CD4-positive, alpha-beta T cell treated with Interleukin-6 at 100 ng/mL for 8 hours (primary cell): ENCODE results near the gene MUC13.

Experiments
- DNase-seq: peaks from one replicate; pipeline ENCODE4 v3.0.0-alpha.2; 2020; ENCODE audit warnings: mixed read lengths, low spot score

MUC13 gene

GRCh38 chr3:124896824-124897526 is 37.6 kb downstream of the MUC13 start:
- DNase-seq = no peak

DNA sequence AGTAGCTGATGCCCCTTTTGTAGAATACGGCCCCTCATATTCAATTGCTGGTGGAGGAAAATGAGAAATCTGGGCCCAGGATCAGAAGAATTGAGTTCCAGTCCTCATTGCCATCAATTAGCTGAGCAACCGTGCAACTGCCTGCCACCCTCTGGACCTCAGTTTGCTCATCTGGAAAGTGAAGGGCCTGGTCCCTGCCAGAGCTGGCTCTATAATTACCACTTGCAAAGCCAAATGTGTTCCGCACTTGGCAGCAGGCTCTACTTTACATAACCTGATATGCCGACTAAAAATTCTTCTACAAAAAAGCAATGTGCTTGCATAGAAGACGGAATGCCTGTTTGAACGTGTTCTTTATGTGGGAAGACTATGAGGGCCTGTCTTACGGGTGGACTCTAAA is 38.8 kb downstream of the MUC13 start:
- no peak for DNase-seq

GRCh38 chr3:124893526-124893925 is 41.0 kb downstream of the MUC13 start:
- no peak for DNase-seq

- DNase-seq = no peak
Observed at GRCh38 chr3:124890573-124891190, 43.9 kb downstream of the MUC13 start.

- no peak for DNase-seq
Observed at GRCh38 chr3:124888482-124889441, 45.8 kb downstream of the MUC13 start.

- no peak for DNase-seq
Observed at GRCh38 chr3:124887932-124888298, 46.6 kb downstream of the MUC13 start.

DNA sequence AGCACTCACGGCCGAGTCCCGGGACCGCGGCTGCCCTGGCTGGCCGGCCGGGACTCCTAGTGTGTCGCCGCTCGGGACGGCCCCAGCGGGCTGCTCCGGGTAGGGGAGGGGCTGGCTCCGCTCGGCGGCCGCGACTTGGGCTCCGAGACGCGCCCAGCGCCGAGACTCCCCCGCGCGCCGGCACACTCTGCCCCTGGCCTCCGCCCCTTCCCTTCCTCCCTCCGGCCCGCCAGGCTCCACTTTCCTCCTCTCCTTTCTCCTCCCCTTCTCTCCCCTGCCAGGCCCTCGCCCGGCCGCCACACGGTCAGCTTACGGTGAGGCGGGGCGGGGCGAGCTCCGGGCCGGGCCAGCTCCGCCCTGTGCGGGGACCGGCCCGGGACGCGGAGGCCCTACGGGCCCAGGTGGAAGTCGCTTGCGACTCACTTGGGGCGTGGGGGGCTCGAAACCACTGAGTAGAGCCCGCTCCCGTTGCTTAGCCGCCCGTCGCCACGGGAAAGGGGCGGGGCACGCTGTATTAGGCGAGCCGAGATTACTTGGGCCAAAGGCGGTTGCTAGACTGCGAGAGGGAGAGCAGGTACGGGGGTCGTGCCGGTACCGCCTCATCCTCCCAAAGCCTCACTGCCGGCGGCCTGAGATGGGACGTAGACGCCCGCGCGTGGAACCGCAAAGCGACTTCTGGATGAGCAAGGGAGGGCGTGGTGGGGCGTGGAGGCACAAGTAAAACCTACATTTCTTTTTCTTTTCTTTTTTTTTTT is 47.2 kb downstream of the MUC13 start, which contains the start of gene ITGB5:
TSS of gene ITGB5 (minus strand) at position 189 of the 755 bp plus-strand sequence. CDS start 365 bp downstream, outside the sequence.
- no peak for DNase-seq

DNA sequence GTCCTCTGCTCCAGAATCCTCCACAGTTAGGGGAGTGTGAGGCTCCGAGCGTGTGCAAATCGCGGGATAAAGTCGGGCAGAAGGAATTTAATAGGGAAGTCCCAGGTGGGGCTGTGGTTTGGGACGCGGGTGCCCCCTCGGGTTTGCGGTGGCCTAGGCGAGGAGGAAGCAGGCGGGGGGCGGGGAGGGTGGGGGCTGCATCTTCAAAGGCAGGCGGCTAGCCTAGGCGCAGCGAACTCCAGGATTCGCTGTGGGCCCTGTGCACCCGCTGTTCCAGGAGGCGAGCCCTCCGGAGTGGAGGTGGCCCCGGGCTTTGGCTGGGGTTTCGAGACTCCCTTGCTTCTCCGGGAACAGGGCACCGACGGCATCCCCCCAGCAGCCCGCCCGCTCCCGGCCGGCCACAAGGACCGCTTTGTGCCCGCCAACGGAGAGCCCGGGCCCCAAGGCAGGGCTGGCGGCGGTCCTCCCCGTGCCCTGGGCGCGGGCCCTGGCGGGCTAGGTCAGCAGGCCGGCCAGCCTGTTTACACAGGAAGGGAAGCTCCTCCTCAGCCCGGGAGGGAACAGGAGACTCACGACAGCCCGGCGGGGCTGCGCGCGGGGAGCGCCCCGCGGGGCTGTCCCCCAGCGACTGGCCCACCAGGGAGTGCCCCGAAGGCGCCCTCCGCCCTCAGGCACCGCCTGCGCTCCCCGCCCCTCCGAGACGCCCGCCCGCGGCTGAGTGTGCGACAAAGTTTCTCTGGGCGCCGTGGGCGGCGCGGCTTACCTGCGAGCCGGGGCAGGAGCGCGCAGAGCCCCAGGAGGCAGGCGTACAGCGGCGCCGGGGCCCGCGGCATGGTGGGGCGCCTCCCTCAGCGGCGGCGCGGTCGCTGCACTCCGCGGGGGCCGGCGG is 48.1 kb downstream of the MUC13 start:
- no peak for DNase-seq

GRCh38 chr3:124885466-124886167 is 48.9 kb downstream of the MUC13 start:
- DNase-seq = no peak

- DNase-seq = no peak
Observed at GRCh38 chr3:124884474-124885101, 50.0 kb downstream of the MUC13 start.

DNA sequence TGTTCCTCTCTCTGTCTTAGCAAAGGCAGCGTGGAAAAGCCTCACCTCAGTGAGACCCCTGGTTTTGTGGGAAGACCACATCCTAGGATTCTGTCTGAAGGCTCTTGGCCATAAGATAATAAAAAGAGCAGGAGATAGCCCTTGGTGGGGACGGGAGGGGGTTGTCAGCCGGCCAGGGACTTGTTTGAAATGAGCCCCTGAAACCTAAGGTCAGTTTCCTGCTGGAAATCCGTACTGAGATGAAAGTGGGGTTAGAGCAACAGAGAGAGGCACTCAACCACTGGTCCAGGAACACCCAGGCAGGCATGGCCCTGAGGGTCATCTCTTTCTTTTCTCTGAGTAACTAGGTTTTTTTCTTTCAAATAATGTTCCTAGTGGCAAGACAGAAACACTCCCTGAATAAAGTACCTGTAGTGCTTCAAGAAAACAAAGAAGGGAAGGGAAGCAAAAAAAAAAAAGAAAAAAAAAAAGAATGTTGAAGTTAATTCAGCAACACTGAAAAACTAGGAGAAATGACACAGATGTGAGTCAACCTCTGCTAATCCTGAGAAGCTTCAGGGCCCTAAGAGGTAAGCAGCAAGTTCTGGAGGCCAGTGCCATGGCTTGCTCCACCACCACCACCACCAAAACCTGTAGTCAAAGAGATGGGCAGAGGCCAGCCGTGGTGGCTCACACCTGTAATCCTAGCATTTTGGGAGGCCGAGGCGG is 50.6 kb downstream of the MUC13 start:
- DNase-seq = no peak

GRCh38 chr3:124882816-124883747 is 51.5 kb downstream of the MUC13 start:
- DNase-seq = no peak

DNA sequence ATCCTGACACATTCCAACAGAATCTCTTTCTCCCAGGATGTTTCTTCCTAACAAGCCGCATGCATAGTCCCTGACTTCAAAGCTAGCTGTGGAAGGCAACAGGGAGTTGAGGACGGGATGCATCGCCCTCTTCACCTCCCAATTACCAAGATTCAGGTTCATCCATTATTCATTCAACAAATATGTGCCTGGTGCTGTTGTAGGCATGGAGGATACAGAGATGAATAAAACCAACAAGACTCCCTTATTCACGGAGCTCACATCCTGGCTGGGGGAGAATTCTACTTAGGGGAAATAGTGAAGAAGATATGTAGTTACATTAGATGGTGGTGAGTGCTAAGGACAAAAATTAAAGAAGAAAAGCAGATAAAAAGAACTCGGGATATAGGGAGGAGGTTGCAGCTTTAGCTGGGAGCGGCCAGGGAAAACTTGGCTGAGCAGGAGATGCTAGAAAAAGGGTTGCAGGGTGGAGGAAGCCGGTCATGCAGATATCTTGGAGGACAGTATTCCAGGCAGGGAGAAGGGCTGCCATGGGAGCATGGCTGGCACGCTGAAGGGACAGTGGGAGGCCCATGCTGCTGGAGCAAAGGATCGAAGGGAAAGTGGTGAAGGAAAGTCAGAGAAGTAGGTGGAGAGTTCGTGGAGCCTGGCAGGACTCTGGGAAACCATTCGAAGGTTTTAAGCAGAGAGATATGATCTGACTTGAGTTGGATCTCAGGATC is 52.4 kb downstream of the MUC13 start:
- DNase-seq = no peak

- no peak for DNase-seq
Observed at GRCh38 chr3:124879337-124879680, 55.2 kb downstream of the MUC13 start.

DNA sequence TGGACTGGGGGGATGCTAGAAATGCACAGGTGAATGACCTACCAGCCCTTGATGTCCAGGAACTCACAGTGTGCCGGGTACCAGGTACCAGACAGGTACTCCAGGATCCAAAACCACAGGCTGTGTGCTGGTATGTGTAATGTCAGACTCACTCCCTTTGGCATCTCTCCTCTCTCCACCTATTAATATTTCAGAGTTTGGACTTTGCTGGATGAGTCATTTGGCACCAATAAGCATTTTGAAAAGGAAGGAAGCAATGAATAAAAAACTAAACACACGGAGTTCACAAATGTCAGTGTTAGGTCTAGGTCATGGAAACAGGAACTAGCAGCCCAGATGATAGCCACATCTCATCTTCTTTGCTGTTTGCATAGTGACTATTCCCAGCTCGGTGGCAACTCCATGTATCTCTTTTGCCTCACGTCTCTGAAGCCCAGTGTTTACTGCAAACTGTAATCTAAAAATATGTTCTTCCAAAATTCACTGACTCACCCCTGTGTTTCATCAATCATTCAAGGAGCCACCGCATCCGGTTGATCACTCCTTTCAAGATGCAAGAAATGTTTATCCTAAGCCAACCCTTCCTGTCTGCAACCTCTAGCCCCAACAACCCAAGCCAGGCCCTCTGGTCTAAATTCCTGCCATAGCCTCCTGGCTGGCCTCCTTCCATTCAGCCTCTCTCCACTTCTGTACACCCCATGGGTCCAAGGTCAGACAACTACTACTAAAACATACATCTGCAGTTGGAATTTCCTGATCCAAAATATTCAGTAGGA is 55.8 kb downstream of the MUC13 start:
- DNase-seq = no peak

DNA sequence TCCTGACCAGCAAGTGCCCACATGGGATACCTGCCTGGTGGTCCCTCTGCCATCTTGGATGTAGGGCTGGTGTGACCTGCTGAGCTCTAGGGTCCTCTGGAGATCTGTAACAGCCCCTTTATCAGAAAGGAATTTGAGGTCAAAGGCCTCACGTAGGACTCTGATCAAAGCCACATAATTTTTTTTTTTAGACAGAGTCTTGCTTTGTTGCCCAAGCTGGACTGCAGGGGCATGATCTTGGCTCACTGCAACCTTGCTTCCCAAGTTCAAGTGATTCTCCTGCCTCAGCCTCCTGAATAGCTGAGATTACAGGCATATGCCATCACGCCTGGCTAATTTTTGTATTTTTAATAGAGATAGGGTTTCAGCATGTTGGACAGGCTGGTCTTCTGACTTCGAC is 56.9 kb downstream of the MUC13 start:
- no peak for DNase-seq
